ENCODE measurements around the gene PRUNE1. TPM values are rescaled to one million over a fixed set of nuclear protein-coding genes. Genes with fewer than 3 reads are reported as not detected.
A peak's percentile ranks its signal among the peaks of the same experiment; 100 is the strongest.

Gene PRUNE1
- total and polyA plus RNA-seq, 2 of the 4 experiments (the other 2 are of a cell fraction) = 7.9 to 9.4 TPM

DNA sequence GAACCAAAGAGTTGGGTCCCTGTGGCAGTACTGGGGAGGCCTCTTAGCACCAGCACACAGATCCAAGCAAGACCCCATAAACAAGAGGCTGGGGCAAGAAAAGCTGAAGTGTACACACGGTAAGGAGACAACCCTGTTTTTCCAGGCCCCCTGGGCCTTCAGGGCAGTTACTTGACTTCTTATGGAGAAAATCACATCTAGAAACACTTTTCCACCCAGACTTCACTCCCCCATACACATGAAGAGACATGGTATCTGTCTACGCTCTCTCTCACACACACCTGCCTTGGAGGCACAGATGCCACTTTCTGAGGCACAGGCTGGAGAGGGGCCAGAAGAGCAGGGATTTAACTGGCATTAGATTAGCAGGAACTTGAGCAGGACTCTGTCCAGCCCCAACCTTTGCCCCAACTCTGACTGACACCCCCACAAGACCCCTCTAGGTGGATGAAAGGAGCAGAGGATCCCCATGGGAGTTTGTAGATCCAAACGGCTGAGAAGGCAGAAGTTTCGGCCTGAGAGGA lies 35.8 kb upstream of the PRUNE1 start:
- Histone ChIP-seq H2AK5ac (ENCODE audit: low read depth, low read length) (peak overlapping the region; percentile 94), H3K9me1 (ENCODE audit: insufficient read depth, low read length) (peaks cover 39% of the 10 kb centered on the region), H3K27ac (ENCODE audit: insufficient read depth, low read length) (peak overlapping the region; percentile 86), H4K8ac (ENCODE audit: low read depth in 2 of 2, low read length in 2 of 2) (peak overlapping the region in 1 of 2 experiments; percentile 65; a peak in 1 of 4 replicates), H2AK9ac (replicated peaks; ENCODE audit: low read depth, low read length, poor library complexity) (peak overlapping the region; percentile 88), H2BK120ac (ENCODE audit: low read depth, low read length) (no peak overlapping the region), H3K14ac (replicated peaks; ENCODE audit: low read depth, low read length) (peak overlapping the region; percentile 82), H2BK15ac (ENCODE audit: low read depth, low read length) (peak overlapping the region; percentile 3; the same call in 1 of the 3 replicates), H2AFZ (replicated peaks; ENCODE audit: low read length, poor library complexity) (no peak overlapping the region), H3K27me3 (ENCODE audit: control insufficient read depth, insufficient read depth, low read length) (no peaks in the 10 kb centered on the region), H3K4me2 (ENCODE audit: low read depth, low read length) (peak overlapping the region; percentile 96), H2BK5ac (ENCODE audit: low read depth, low read length, poor library complexity, severe bottlenecking) (peak overlapping the region; percentile 74), H3K56ac (ENCODE audit: extremely low read depth, insufficient read depth, low read length) (no peak overlapping the region), H4K20me1 (ENCODE audit: insufficient read depth, low read length) (peaks cover 62% of the 10 kb centered on the region), H3K9ac (ENCODE audit: low read depth, low read length) (peak overlapping the region; percentile 94; the same call in 1 of the 2 replicates), H3K79me1 (ENCODE audit: low read depth in 1 of 2, low read length in 2 of 2) (peaks cover 16 to 65% of the 10 kb centered on the region in 2 experiments), H3K9me3 (ENCODE audit: control insufficient read depth, insufficient read depth, low read length) (no peaks in the 10 kb centered on the region), H3K36me3 (ENCODE audit: control insufficient read depth, insufficient read depth, low read length) (peaks cover 15% of the 10 kb centered on the region), H3K4ac (ENCODE audit: low read depth, low read length) (peak overlapping the region; percentile 83), H3K18ac (ENCODE audit: low read depth, low read length) (peak overlapping the region; percentile 55; the same call in 1 of the 2 replicates), H3K4me1 (ENCODE audit: control insufficient read depth, insufficient read depth, low read length) (peaks cover 35% of the 10 kb centered on the region), H2BK20ac (ENCODE audit: low read depth, low read length) (no peak overlapping the region), H4K91ac (ENCODE audit: insufficient read depth, low read depth, low read length) (peak overlapping the region; percentile 89; the same call in 1 of the 2 replicates), H3K4me3 (ENCODE audit: insufficient read depth, low read depth, low read length) (peak overlapping the region; percentile 64; the same call in 1 of the 2 replicates), H4K5ac (ENCODE audit: low read depth, low read length) (peak overlapping the region; percentile 40; the same call in 1 of the 2 replicates), H3K23ac (ENCODE audit: low read depth, low read length) (peak overlapping the region; percentile 97)
- no peak for DNase-seq
- ChIA-PET CTCF (no interaction called here), POLR2A (ENCODE audit: unreplicated experiment) (no interaction called here)
- no peak for ATAC-seq (ENCODE audit: low read depth)
- BruUV-seq (replicated peaks) = no TSS peak
- TF ChIP-seq, protein P1, sequence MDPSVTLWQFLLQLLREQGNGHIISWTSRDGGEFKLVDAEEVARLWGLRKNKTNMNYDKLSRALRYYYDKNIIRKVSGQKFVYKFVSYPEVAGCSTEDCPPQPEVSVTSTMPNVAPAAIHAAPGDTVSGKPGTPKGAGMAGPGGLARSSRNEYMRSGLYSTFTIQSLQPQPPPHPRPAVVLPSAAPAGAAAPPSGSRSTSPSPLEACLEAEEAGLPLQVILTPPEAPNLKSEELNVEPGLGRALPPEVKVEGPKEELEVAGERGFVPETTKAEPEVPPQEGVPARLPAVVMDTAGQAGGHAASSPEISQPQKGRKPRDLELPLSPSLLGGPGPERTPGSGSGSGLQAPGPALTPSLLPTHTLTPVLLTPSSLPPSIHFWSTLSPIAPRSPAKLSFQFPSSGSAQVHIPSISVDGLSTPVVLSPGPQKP (IDR thresholded peaks at IDR 0.05; ENCODE audit: borderline replicate concordance, low read depth, low read length) = no peak
- no peak for TF ChIP-seq CEBPB (IDR thresholded peaks at IDR 0.05; ENCODE audit: low read depth, low read length)
- TF ChIP-seq, protein P2, sequence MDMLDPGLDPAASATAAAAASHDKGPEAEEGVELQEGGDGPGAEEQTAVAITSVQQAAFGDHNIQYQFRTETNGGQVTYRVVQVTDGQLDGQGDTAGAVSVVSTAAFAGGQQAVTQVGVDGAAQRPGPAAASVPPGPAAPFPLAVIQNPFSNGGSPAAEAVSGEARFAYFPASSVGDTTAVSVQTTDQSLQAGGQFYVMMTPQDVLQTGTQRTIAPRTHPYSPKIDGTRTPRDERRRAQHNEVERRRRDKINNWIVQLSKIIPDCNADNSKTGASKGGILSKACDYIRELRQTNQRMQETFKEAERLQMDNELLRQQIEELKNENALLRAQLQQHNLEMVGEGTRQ (IDR thresholded peaks at IDR 0.05; ENCODE audit: low read depth, low read length) = no peak
- no peak for TF ChIP-seq SMC3 (IDR thresholded peaks at IDR 0.05; ENCODE audit: low read depth, low read length)
- no peak for TF ChIP-seq MAZ (IDR thresholded peaks at IDR 0.05; ENCODE audit: borderline replicate concordance, low read depth, low read length)
- no peak for TF ChIP-seq NFE2L2 (IDR thresholded peaks at IDR 0.05; ENCODE audit: low read depth, low read length)
- no peak for TF ChIP-seq RFX5 (IDR thresholded peaks at IDR 0.05; ENCODE audit: low read depth, low read length)
- no peak for TF ChIP-seq FOS (IDR thresholded peaks at IDR 0.05; ENCODE audit: low read depth, low read length)
- no peak for TF ChIP-seq CHD1 (IDR thresholded peaks at IDR 0.05; ENCODE audit: low read depth, low read length)
- no peak for TF ChIP-seq RAD21 (IDR thresholded peaks at IDR 0.05; ENCODE audit: low read length)
- TF ChIP-seq MAFK (IDR thresholded peaks at IDR 0.05; ENCODE audit: low read depth, low read length) = no peak
- TF ChIP-seq, protein P3, sequence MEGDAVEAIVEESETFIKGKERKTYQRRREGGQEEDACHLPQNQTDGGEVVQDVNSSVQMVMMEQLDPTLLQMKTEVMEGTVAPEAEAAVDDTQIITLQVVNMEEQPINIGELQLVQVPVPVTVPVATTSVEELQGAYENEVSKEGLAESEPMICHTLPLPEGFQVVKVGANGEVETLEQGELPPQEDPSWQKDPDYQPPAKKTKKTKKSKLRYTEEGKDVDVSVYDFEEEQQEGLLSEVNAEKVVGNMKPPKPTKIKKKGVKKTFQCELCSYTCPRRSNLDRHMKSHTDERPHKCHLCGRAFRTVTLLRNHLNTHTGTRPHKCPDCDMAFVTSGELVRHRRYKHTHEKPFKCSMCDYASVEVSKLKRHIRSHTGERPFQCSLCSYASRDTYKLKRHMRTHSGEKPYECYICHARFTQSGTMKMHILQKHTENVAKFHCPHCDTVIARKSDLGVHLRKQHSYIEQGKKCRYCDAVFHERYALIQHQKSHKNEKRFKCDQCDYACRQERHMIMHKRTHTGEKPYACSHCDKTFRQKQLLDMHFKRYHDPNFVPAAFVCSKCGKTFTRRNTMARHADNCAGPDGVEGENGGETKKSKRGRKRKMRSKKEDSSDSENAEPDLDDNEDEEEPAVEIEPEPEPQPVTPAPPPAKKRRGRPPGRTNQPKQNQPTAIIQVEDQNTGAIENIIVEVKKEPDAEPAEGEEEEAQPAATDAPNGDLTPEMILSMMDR (conservative IDR thresholded peaks at IDR 0.05; ENCODE audit: low read depth, low read length) = no peak
- TF ChIP-seq RCOR1 (IDR thresholded peaks at IDR 0.05; ENCODE audit: insufficient replicate concordance, low read length) = no peak
- no peak for TF ChIP-seq MXI1 (IDR thresholded peaks at IDR 0.05; ENCODE audit: borderline replicate concordance, low read depth, low read length)
- TF ChIP-seq BHLHE40 (IDR thresholded peaks at IDR 0.05; ENCODE audit: low read depth, low read length) = no peak
- no peak for TF ChIP-seq POLR2A (IDR thresholded peaks at IDR 0.05; ENCODE audit: low read depth, low read length)
- intact Hi-C loops (cut with micrococcal nuclease) = no loop called here
- dilution Hi-C loops (cut with HindIII; ENCODE audit: low sequenced_read_pairs, unreplicated experiment) = no loop called here
- in situ Hi-C loops (cut with MboI; ENCODE audit: low sequenced_read_pairs) = loop anchor here (10.0 kb wide), 1 partner anchor 62 kb away; the partner anchor contains the start of gene BNIPL
- WGBS, 2 experiments (ENCODE audit: extremely low coverage in 2 of 2, insufficient read length in 1 of 2) = no CpG with 5 or more reads among the region's 4 CpGs

Data from IMR-90 (cell line).